Activated T-cell treated with anti-CD3 and anti-CD28 coated beads, Interleukin-2, amount 50 U/mL, for 24 hours (primary cell): Measurements from ENCODE around the gene MPST.

ENCODE experiments used
- DNase-seq: peaks from one replicate; pipeline ENCODE4 v3.0.0-alpha.2; 2020
- H3K27ac Mint-ChIP-seq: 2 replicates; pipeline ENCODE4 v1.8.0; 2020; ENCODE audit warnings: mild to moderate bottlenecking, mixed read lengths
- H3K27me3 Mint-ChIP-seq: 2 replicates; pipeline ENCODE4 v1.8.0; 2020; ENCODE audit warnings: mixed read lengths
- H3K36me3 Mint-ChIP-seq: 2 replicates; pipeline ENCODE4 v1.8.0; 2020; ENCODE audit warnings: low read depth, mixed read lengths
- H3K4me1 Mint-ChIP-seq: 2 replicates; pipeline ENCODE4 v1.8.0; 2020; ENCODE audit warnings: low read depth, mixed read lengths
- H3K4me3 Mint-ChIP-seq: 2 replicates; pipeline ENCODE4 v1.8.0; 2020; ENCODE audit warnings: mild to moderate bottlenecking, moderate library complexity, mixed read lengths
- H3K9me3 Mint-ChIP-seq: 2 replicates; pipeline ENCODE4 v1.8.0; 2020; ENCODE audit warnings: mixed read lengths

The MPST gene

GRCh38 chr22:37043209-37043827, 23.8 kb downstream of the MPST start:
- no peak overlapping the region for H3K4me3 Mint-ChIP-seq
- H3K9me3 Mint-ChIP-seq, result no peaks in the 10 kb centered on the region
- no peaks in the 10 kb centered on the region for H3K36me3 Mint-ChIP-seq
- H3K4me1 Mint-ChIP-seq, result peaks cover 19% of the 10 kb centered on the region
- no peak overlapping the region for H3K27ac Mint-ChIP-seq
- no peak for DNase-seq
- H3K27me3 Mint-ChIP-seq, result no peaks in the 10 kb centered on the region

GRCh38 chr22:37043828-37044538, 24.4 kb downstream of the MPST start:
- H3K27me3 Mint-ChIP-seq, result no peaks in the 10 kb centered on the region

GRCh38 chr22:37044634-37045625, 25.4 kb downstream of the MPST start:
- no peaks in the 10 kb centered on the region for H3K27me3 Mint-ChIP-seq
- peak overlapping the region; percentile 29 for H3K27ac Mint-ChIP-seq
- no peak for DNase-seq
- H3K36me3 Mint-ChIP-seq, result no peaks in the 10 kb centered on the region
- no peaks in the 10 kb centered on the region for H3K9me3 Mint-ChIP-seq
- H3K4me3 Mint-ChIP-seq, result no peak overlapping the region
- H3K4me1 Mint-ChIP-seq, result peaks cover 19% of the 10 kb centered on the region

More at GRCh38 chr22:37043828-37044538, 24.4 kb downstream of the MPST start:
- DNase-seq, result peak; percentile 58
- H3K27ac Mint-ChIP-seq, result no peak overlapping the region
- H3K9me3 Mint-ChIP-seq, result no peaks in the 10 kb centered on the region
- H3K4me1 Mint-ChIP-seq, result peaks cover 19% of the 10 kb centered on the region
- H3K4me3 Mint-ChIP-seq, result no peak overlapping the region
- H3K36me3 Mint-ChIP-seq, result no peaks in the 10 kb centered on the region

GRCh38 chr22:37045958-37046357, 26.4 kb downstream of the MPST start:
- Mint-ChIP-seq H3K27me3 (no peaks in the 10 kb centered on the region), H3K27ac (no peak overlapping the region), H3K4me1 (peaks cover 16% of the 10 kb centered on the region), H3K36me3 (no peaks in the 10 kb centered on the region), H3K9me3 (no peaks in the 10 kb centered on the region), H3K4me3 (no peak overlapping the region)
- DNase-seq, result no peak

GRCh38 chr22:37046589-37046988, 27.0 kb downstream of the MPST start:
- peaks cover 17% of the 10 kb centered on the region for H3K4me1 Mint-ChIP-seq
- no peaks in the 10 kb centered on the region for H3K9me3 Mint-ChIP-seq
- no peak overlapping the region for H3K27ac Mint-ChIP-seq
- H3K27me3 Mint-ChIP-seq, result no peaks in the 10 kb centered on the region
- no peaks in the 10 kb centered on the region for H3K36me3 Mint-ChIP-seq
- DNase-seq, result no peak
- H3K4me3 Mint-ChIP-seq, result no peak overlapping the region

- H3K27me3 Mint-ChIP-seq, result no peaks in the 10 kb centered on the region
- H3K27ac Mint-ChIP-seq, result no peak overlapping the region
- no peaks in the 10 kb centered on the region for H3K36me3 Mint-ChIP-seq
- DNase-seq, result no peak
- H3K9me3 Mint-ChIP-seq, result no peaks in the 10 kb centered on the region
- peaks cover 17% of the 10 kb centered on the region for H3K4me1 Mint-ChIP-seq
- H3K4me3 Mint-ChIP-seq, result no peak overlapping the region
These were observed 27.5 kb downstream of the MPST start for GRCh38 chr22:37047006-37047405.

- H3K9me3 Mint-ChIP-seq, result no peaks in the 10 kb centered on the region
- DNase-seq, result no peak
- no peaks in the 10 kb centered on the region for H3K27me3 Mint-ChIP-seq
- H3K27ac Mint-ChIP-seq, result no peak overlapping the region
- H3K36me3 Mint-ChIP-seq, result peaks cover 3% of the 10 kb centered on the region
- H3K4me1 Mint-ChIP-seq, result peaks cover 27% of the 10 kb centered on the region
- H3K4me3 Mint-ChIP-seq, result no peak overlapping the region
These were observed 28.6 kb downstream of the MPST start for GRCh38 chr22:37048133-37048532.

GRCh38 chr22:37049224-37049623, 29.7 kb downstream of the MPST start:
- Mint-ChIP-seq H3K27ac (no peak overlapping the region), H3K4me1 (peaks cover 34% of the 10 kb centered on the region), H3K9me3 (no peaks in the 10 kb centered on the region), H3K36me3 (peaks cover 12% of the 10 kb centered on the region), H3K27me3 (no peaks in the 10 kb centered on the region), H3K4me3 (no peak overlapping the region)
- DNase-seq, result no peak

- Mint-ChIP-seq H3K27ac (no peak overlapping the region), H3K27me3 (no peaks in the 10 kb centered on the region), H3K4me3 (peak overlapping the region; percentile 82), H3K9me3 (no peaks in the 10 kb centered on the region), H3K4me1 (peaks cover 19% of the 10 kb centered on the region), H3K36me3 (peaks cover 27% of the 10 kb centered on the region)
- no peak for DNase-seq
These were observed 31.4 kb downstream of the MPST start for GRCh38 chr22:37050913-37051312.

- H3K27ac Mint-ChIP-seq, result peak within 1 kb of the TSS; percentile 76
- DNase-seq, result peak; percentile 86
- H3K4me1 Mint-ChIP-seq, result peaks cover 19% of the 10 kb centered on the region
- peaks cover 35% of the 10 kb centered on the region for H3K36me3 Mint-ChIP-seq
- H3K4me3 Mint-ChIP-seq, result peak within 1 kb of the TSS; percentile 82
- H3K27me3 Mint-ChIP-seq, result no peaks in the 10 kb centered on the region
- no peaks in the 10 kb centered on the region for H3K9me3 Mint-ChIP-seq
These were observed 32.1 kb downstream of the MPST start, which contains the start of gene KCTD17 for GRCh38 chr22:37051391-37052385. TSS of gene KCTD17 (plus strand) at chr22:37051742. CDS start at chr22:37051761, 19 bp downstream.

- H3K4me3 Mint-ChIP-seq, result peak overlapping the region; percentile 82
- H3K36me3 Mint-ChIP-seq, result peaks cover 44% of the 10 kb centered on the region
- no peak for DNase-seq
- H3K4me1 Mint-ChIP-seq, result peaks cover 19% of the 10 kb centered on the region
- no peaks in the 10 kb centered on the region for H3K27me3 Mint-ChIP-seq
- H3K27ac Mint-ChIP-seq, result peak overlapping the region; percentile 76
- no peaks in the 10 kb centered on the region for H3K9me3 Mint-ChIP-seq
These were observed 33.1 kb downstream of the MPST start for GRCh38 chr22:37052386-37053309.

- peaks cover 19% of the 10 kb centered on the region for H3K4me1 Mint-ChIP-seq
- no peak for DNase-seq
- no peaks in the 10 kb centered on the region for H3K9me3 Mint-ChIP-seq
- H3K27ac Mint-ChIP-seq, result no peak overlapping the region
- no peaks in the 10 kb centered on the region for H3K27me3 Mint-ChIP-seq
- peak overlapping the region; percentile 82 for H3K4me3 Mint-ChIP-seq
- peaks cover 53% of the 10 kb centered on the region for H3K36me3 Mint-ChIP-seq
These were observed 33.9 kb downstream of the MPST start for GRCh38 chr22:37053310-37054055.
